NCI-H82 (cell line): Measurements from ENCODE around the gene ATP8B4.

Experiments
- DNase-seq: peaks from one replicate; lab custom pipeline; 2025; lab: John Stamatoyannopoulos, UW

Gene ATP8B4

DNA sequence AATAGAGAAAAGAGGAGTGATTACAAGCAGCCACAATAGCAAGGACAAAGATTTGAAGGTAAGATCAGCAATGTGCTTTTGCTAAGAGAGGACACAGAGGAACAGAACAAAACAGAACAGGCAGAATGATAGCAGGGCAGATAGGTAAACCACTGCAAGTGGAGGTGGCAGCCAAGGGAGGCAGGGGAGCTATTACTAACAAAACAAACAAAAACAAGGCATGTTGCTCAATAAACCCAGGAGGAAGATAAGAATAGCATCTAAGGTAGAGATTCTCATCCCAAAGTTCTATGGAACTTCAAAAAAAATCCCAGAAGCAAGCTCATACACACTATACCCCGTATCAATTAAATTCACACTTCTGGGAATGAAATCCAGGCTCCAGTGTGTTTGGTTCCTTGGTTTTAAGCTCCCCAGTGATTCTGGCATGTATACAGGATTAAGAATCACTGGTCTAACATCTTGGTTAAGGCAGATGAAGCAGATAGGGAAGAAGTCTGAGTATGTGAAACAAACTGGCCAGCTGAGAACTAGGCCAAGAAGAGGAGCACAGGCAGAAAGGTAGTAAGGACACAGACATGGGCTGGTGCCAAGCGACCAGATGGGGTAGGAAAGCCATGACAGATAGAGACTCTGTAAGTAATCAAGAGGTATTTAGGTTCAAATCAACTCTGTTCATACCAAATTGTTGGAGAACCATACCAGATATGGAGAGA is 309.0 kb downstream of the ATP8B4 start:
- DNase-seq, result no peak

DNA sequence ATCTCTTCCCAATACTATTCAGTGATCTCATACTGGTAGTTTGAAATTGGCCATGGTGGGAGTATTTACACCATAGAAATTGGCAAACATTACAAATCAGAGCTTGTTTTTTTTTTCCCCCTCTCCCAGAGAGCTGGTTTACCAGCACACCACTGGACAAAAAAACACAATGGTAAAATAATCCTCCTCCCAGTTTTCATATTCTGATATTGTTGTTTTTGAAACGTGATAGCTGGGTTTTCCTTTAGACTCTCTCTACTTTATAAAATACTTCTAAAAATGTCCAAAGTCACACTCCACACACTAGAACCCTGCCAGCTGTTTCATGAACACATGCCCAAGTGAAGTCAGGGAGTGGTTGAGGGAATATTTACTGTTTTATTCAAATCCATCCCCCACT is 310.7 kb downstream of the ATP8B4 start:
- DNase-seq, result no peak
